CD4-positive, alpha-beta T cell treated with Interleukin-15 for 4 hours (primary cell): ENCODE measurements around the gene ENTR1.

ENCODE experiments used
- DNase-seq: peaks from one replicate; pipeline ENCODE4 v3.0.0-alpha.2; 2020; ENCODE audit warnings: low spot score

Gene ENTR1

GRCh38 chr9:136396219-136396515 lies 14.2 kb downstream of the ENTR1 start:
- DNase-seq, result no peak

GRCh38 chr9:136395345-136396218 lies 14.8 kb downstream of the ENTR1 start:
- DNase-seq, result no peak

DNA sequence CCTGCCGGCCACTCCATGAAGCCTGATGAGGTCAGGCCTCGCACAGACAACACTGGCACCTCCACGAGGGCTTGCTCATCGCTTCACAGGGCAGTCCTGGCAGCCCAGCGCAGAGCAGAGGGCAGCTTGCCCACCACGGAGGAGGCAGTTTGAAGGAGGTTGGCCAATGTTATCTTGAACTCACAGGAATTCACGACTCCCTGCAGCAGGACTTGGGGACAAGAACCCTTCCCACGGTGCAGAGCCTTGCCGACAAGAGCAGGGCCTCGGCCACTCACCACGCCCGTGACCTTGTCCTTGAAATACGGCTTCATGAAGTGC lies 15.4 kb downstream of the ENTR1 start:
- no peak for DNase-seq

- no peak for DNase-seq
Measured at GRCh38 chr9:136394312-136395019, 15.9 kb downstream of the ENTR1 start.

DNA sequence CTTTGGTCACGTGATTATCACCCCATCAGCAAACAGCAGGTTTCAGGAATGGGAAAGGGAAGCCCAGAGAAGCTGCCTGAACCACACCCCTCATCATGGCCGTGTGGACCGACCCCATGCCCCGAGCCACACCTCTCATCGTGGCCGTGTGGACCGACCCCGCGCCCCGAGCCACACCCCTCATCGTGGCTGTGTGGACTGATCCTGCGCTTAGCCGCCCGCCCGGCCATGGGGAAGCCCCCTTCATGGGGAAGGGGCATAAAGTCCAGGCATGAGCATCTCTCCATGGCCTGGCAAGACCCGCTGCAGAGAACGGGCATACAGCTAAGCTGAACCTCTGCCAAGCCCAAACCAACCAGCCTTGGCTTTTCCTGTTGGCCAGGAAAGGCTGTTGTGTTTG lies 16.9 kb downstream of the ENTR1 start:
- DNase-seq, result no peak

DNA sequence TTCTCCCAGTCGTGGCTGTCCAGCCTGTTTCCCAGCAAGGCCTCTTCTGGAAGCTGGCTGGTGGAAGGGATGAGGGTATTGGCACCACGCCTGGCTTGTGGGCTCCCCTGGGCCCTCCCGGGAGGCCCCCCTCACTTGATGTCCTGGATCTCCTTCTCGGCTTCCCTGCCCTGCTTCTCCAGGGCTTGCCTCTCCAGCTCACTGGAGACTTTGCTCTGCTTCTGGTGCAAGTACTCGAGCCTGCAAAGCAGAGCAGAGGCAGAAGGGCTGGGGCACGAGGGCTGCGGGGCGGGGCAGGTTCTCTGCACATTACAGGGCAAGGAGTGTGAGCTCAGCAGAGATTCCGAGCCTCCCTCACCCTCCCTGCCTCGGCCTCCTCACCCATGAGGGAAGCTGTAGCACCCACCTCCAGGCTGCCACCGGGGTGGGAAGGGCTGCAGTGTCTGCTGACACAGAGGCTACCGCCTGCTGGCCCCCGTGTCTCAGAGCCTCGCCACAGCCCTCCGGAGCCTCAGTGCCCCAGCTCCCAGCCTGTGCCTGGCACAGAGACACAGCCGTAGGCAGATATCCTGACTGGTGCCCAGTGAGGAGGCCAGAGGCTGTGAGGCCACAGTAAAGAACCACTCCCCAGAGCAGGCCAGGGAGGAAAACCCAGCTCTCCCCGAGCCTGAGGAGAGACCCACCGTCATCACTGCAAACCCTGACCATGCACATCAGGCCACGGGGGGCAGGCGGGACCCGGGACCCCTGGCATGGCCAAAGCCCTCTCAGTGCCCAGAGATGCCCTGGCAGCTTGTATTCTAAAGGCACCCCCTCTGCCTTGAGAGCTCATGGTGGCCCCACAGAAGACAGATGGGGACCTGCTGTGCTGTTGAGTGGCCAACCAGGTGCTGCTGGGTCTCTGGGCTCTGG lies 17.6 kb downstream of the ENTR1 start:
- DNase-seq, result no peak

DNA sequence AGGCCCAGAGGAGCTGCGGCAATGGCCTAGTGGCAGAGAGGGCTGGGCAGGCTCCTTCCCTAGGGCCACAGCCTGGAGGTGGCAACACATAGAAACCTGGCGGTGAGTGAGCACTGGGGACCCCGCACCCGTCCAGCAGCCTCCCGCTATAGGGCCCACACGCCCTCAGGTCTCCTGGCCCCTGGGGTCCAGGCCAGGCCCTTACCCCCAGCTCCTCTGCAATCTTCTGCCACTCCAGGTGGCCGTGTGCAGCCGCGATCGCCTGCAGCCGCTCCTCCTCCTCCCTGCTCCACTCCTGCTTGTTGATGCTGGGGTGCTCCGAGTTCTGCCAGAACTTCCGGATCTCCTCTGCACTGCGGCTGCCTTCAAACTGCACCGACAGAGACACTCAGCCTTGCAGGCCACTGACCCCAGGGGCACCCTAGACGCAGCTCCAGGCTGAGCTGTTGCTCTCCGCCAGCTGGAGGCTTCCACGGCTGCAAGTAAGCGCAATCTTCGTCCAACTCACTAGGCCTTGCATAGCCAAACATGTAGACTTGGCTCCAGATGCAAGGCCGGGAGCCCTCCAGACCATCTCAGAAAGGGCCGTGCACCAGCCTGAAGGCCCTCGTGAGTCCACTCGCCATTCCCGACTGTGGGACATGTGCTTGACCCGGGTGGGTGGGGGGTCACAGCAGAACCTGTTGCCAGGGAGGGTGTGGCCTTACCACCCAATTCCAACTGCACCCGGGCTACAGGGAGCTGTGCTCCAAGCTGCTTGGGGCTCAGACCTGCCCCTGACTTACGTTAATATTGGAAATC lies 18.5 kb downstream of the ENTR1 start:
- DNase-seq, result no peak

GRCh38 chr9:136389396-136389795 lies 21.0 kb downstream of the ENTR1 start:
- DNase-seq, result no peak

DNA sequence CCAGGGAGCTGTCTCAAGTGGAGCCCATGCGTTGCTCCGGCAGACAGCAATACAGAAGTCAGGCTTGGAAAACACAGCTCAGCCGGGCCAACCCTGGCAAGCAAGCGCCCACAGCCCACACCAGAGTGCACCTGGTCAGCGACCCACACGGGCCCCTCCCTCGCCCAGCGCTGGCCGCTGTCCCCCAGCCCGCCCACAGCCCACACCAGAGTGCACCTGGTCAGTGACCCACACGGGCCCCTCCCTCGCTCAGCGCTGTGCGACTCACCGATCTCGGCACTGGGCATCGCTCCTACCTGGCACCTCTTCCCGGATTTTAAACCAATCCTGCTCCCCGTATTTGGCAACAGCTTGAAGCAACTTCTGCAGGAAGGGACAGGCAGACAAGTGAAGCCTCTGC lies 23.2 kb downstream of the ENTR1 start:
- DNase-seq, result no peak

- no peak for DNase-seq
Measured at GRCh38 chr9:136386018-136386417, 24.4 kb downstream of the ENTR1 start.

DNA sequence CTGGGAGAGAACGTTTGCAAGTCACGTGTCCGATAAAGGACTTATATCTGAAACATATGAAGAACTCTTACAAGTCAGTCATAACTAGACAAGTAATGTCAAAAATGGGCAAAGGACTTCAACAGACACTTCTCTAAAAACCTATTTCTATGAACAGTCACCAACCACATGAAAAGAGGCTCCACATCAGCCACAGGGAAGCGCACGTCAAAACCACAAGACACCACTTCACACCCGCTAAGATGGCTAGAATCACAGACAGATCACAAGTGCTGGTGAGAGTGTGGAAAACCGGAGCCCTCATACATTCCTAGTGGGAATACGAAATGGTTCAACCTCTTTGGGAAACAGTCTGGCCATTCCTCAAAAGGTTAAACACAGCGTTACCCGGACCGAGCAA lies 25.4 kb downstream of the ENTR1 start:
- DNase-seq, result peak; percentile 43

- DNase-seq, result no peak
Measured at GRCh38 chr9:136383436-136383835, 27.0 kb downstream of the ENTR1 start.

DNA sequence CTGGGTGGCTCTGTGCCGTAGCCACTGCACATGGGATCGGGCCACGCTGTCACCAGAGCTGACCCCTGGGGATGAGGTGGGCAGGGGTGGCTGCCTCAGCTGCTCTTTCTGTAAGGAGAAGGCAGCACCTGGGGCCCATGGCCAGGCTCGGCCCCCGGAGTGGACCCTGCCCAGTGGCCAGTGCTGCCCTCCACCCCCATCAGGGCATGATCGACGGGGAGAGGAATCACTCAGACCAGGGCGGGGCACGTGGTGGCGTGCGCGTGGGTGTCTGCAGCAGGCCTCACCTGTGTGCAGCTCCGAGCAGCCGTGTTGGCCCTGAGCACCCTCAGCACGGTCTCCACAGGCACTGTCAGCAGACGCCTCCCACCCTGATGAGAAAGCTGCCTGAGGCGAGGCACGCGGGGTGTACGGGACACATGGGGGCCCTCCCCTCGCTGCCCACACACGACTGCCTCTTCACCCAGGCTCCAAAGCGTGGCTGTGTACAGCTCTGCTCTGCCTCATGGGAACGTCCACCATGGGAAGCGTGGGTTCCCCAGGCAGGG lies 28.4 kb downstream of the ENTR1 start:
- no peak for DNase-seq

DNA sequence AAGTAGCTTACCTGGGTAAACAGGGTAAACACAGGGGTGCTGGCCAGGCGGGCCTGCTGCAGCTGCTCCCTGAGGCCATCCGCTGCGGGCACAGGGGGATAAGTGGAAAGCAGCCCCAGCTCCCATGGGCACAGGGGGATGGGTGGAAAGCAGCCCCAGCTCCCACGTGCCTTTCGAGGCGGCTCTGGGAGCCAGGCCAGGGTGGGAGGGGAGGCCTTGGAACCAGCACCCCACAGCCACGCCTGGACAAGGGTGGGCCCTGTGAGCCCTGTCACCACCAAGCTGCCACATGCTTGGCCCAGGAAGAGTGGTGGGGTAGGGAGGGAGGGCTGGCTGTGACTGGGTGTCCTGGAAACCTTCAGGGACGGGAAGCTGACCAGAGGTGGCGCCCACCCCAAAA lies 29.1 kb downstream of the ENTR1 start:
- no peak for DNase-seq

- no peak for DNase-seq
Measured at GRCh38 chr9:136380381-136380780, 30.0 kb downstream of the ENTR1 start.

- no peak for DNase-seq
Measured at GRCh38 chr9:136379891-136380290, 30.5 kb downstream of the ENTR1 start.

DNA sequence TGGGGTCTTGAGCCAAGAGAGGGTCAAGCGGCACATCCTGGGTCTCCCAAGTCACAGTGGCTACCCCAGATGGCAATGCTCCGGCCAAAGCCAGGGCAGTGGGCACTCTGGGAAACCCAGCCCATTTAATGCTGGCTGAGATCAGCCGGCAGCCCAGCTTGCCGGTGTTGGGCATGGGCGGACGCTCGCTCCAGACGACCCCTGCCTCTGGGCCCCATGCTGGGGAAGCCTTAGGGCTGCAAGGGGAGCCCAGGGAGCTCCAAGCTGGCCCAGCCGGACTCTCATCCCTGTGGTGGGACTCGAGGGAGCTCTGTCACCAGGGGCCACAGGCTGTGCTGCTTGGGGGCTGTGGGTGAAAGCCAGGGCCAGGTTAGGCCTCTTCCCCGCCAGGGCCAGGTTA lies 31.0 kb downstream of the ENTR1 start:
- DNase-seq, result no peak

GRCh38 chr9:136379003-136379287 lies 31.5 kb downstream of the ENTR1 start:
- no peak for DNase-seq

GRCh38 chr9:136378170-136379002 lies 32.0 kb downstream of the ENTR1 start:
- DNase-seq, result no peak

- DNase-seq, result no peak
Measured at GRCh38 chr9:136377341-136378169, 32.9 kb downstream of the ENTR1 start.
